MM.1S (cell line): Measurements from ENCODE around the gene OGFR.

Source experiments
- DNase-seq: peaks from one replicate; pipeline ENCODE4 v3.0.0-alpha.2; 2015
- H2AFZ ChIP-seq: fragments of 300-600 bp; sonication (generic); 2 replicates; pipeline ENCODE4 v1.6.0; 2016; ENCODE audit warnings: antibody characterized with exemption, low read length
- H3F3A ChIP-seq: fragments of 300-600 bp; sonication (generic); 2 replicates; pipeline ENCODE4 v1.6.1; 2016; ENCODE audit warnings: mild to moderate bottlenecking, antibody characterized with exemption, low read length, moderate library complexity, mixed read lengths; ENCODE audit not compliant: insufficient read depth
- H3K27ac ChIP-seq: fragments of 300-600 bp; sonication (generic); 2 replicates; pipeline ENCODE4 v1.5.1; 2016; ENCODE audit warnings: mild to moderate bottlenecking, low read length
- H3K27me3 ChIP-seq: fragments of 300-600 bp; sonication (generic); replicated peaks from 2 replicates; pipeline ENCODE4 v1.6.0; 2016; ENCODE audit warnings: low read length; ENCODE audit not compliant: insufficient read depth
- H3K36me3 ChIP-seq: fragments of 300-600 bp; sonication (generic); replicated peaks from 2 replicates; pipeline ENCODE4 v1.6.1; 2016; ENCODE audit warnings: mild to moderate bottlenecking, low read length, mixed read lengths; ENCODE audit not compliant: insufficient read depth
- H3K4me1 ChIP-seq: fragments of 300-600 bp; sonication (generic); 2 replicates; pipeline ENCODE4 v1.6.1; 2016; ENCODE audit warnings: low read length, mixed read lengths
- H3K4me2 ChIP-seq: fragments of 300-600 bp; sonication (generic); 2 replicates; pipeline ENCODE4 v1.6.0; 2016; ENCODE audit warnings: low read depth, low read length
- H3K4me3 ChIP-seq: fragments of 300-600 bp; sonication (generic); 2 replicates; pipeline ENCODE4 v1.5.1; 2016; ENCODE audit warnings: low read length, mixed read lengths
- H3K79me2 ChIP-seq: fragments of 300-600 bp; sonication (generic); 2 replicates; pipeline ENCODE4 v1.6.1; 2016; ENCODE audit warnings: mixed run types, low read length, mixed read lengths
- H3K9ac ChIP-seq: fragments of 300-600 bp; sonication (generic); 2 replicates; pipeline ENCODE4 v1.6.1; 2016; ENCODE audit warnings: low read length, mixed read lengths
- H3K9me2 ChIP-seq: fragments of 300-600 bp; sonication (generic); replicated peaks from 2 replicates; pipeline ENCODE4 v1.6.1; 2016; ENCODE audit warnings: mild to moderate bottlenecking, low read length, mixed read lengths; ENCODE audit not compliant: insufficient read depth
- H3K9me3 ChIP-seq: fragments of 300-600 bp; sonication (generic); replicated peaks from 2 replicates; pipeline ENCODE4 v1.6.1; 2016; ENCODE audit warnings: mild to moderate bottlenecking, low read length, mixed read lengths; ENCODE audit not compliant: insufficient read depth
- H4K20me1 ChIP-seq: fragments of 300-600 bp; sonication (generic); 2 replicates; pipeline ENCODE4 v1.6.1; 2016; ENCODE audit warnings: mild to moderate bottlenecking, low read length, moderate library complexity, mixed read lengths; ENCODE audit not compliant: insufficient read depth
- CTCF ChIP-seq: fragments of 300-600 bp; sonication (generic); IDR thresholded peaks from 2 replicates; pipeline ENCODE4 v1.5.1; 2016; ENCODE audit warnings: antibody characterized with exemption, low read length, mixed read lengths
- EZH2 ChIP-seq: fragments of 300-600 bp; sonication (generic); optimal IDR thresholded peaks from 2 replicates; pipeline ENCODE3; 2017; ENCODE audit warnings: low read depth, mild to moderate bottlenecking, antibody characterized with exemption, low read length, mixed read lengths
- EZH2phosphoT487 ChIP-seq: fragments of 300-600 bp; sonication (generic); IDR thresholded peaks from 2 replicates; pipeline ENCODE4 v1.6.1; 2018; ENCODE audit warnings: antibody characterized with exemption, low read length

The OGFR gene

GRCh38 chr20:62804627-62805154 lies at the start of gene OGFR:
Gene OGFR, plus strand, starts transcription at chr20:62804835. Its CDS starts 25 bp downstream, at chr20:62804860.
- Histone ChIP-seq H3K79me2 (peaks cover 23% of the 10 kb centered on the region), H3K4me1 (peaks cover 9% of the 10 kb centered on the region; the same call in 1 of the 2 replicates), H3K27ac (no peak within 1 kb of the TSS), H3K4me3 (peak within 1 kb of the TSS; percentile 88), H2AFZ (peak within 1 kb of the TSS; percentile 80), H3K27me3 (no peaks in the 10 kb centered on the region), H3K9me3 (no peaks in the 10 kb centered on the region), H3F3A (no peaks in the 10 kb centered on the region), H3K4me2 (peak within 1 kb of the TSS; percentile 91), H4K20me1 (no peaks in the 10 kb centered on the region), H3K36me3 (0 out of 2 replicates have a peak, but pooled peaks cover 2% of the 10 kb centered on the region), H3K9ac (peak within 1 kb of the TSS; percentile 71), H3K9me2 (no peaks in the 10 kb centered on the region)
- peak; percentile 65 for DNase-seq
- TF ChIP-seq EZH2phosphoT487 (no peak), EZH2 (no peak), CTCF (no peak)

- H3K4me2 ChIP-seq, result no peak overlapping the region
- 0 out of 2 replicates have a peak, but pooled peaks cover 3% of the 10 kb centered on the region for H4K20me1 ChIP-seq
- peaks cover 89% of the 10 kb centered on the region for H3K27me3 ChIP-seq
- no peak overlapping the region for H3K27ac ChIP-seq
- H3K4me3 ChIP-seq, result no peak overlapping the region
- no peaks in the 10 kb centered on the region for H3F3A ChIP-seq
- no peaks in the 10 kb centered on the region for H3K4me1 ChIP-seq
- TF ChIP-seq EZH2phosphoT487, result no peak
- no peak for TF ChIP-seq CTCF
- no peak for TF ChIP-seq EZH2
- H3K79me2 ChIP-seq, result no peaks in the 10 kb centered on the region
- no peak for DNase-seq
- no peaks in the 10 kb centered on the region for H3K9me3 ChIP-seq
- no peak overlapping the region for H3K9ac ChIP-seq
- H3K9me2 ChIP-seq, result no peaks in the 10 kb centered on the region
- H3K36me3 ChIP-seq, result no peaks in the 10 kb centered on the region
- H2AFZ ChIP-seq, result no peak overlapping the region
Measured at GRCh38 chr20:62754991-62755356, 49.7 kb upstream of the OGFR start.

- Histone ChIP-seq H3K4me3 (no peak overlapping the region), H3K27ac (no peak overlapping the region), H3K36me3 (no peaks in the 10 kb centered on the region), H3F3A (no peaks in the 10 kb centered on the region), H3K4me2 (no peak overlapping the region), H3K9me3 (no peaks in the 10 kb centered on the region), H4K20me1 (0 out of 2 replicates have a peak, but pooled peaks cover 3% of the 10 kb centered on the region), H3K79me2 (no peaks in the 10 kb centered on the region), H2AFZ (no peak overlapping the region), H3K4me1 (no peaks in the 10 kb centered on the region), H3K27me3 (peaks cover 88% of the 10 kb centered on the region), H3K9me2 (no peaks in the 10 kb centered on the region), H3K9ac (no peak overlapping the region)
- DNase-seq, result no peak
- TF ChIP-seq EZH2phosphoT487 (no peak), EZH2 (no peak), CTCF (no peak)
Measured at GRCh38 chr20:62755817-62756724, 48.6 kb upstream of the OGFR start.
